Fibroblast of peridontal ligament (primary cell): ENCODE data around the gene KLHL29.

ENCODE experiments used
- DNase-seq: peaks from one replicate; pipeline ENCODE4 v3.0.0-alpha.2; 2010; ENCODE audit errors: extremely low read depth

KLHL29 gene

DNA sequence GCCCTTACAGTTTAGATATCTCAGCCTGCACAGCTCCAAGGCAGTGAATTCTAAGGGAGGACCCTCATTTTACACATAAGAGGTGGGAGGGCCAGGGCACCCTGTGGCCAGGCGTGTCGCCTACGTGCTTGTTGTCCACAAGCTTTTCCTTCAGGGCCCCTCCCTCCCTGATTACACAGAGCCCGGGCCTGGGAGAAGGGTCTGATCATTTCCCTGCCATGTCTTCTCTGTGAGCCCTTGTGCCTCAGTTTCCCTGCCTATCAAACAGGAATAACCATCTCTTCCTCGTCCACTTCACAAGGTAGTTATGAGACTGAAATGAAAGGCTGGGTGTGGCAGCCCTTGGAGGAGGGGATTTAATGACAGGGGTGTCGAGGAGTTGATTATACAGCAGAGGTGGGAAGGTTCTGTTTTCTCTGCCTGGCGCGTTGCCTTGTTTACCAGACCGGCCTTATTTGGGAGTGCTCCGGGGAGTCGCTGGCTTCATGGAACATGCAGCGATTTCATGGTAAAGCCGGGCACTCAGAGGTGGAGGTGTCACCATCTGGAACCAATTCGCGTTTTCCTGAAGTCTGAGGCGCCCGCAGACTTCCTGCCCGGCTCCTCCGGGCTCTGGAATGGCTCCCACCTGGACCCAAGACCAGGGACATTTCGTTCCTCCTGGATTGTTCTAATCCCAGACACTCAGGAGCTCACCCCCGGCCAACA lies 208.9 kb downstream of the KLHL29 start:
- DNase-seq: no peak

- DNase-seq: no peak
Measured at GRCh38 chr2:23594460-23594825, 209.5 kb downstream of the KLHL29 start.

- DNase-seq: no peak
Measured at GRCh38 chr2:23595021-23595420, 210.0 kb downstream of the KLHL29 start.

DNA sequence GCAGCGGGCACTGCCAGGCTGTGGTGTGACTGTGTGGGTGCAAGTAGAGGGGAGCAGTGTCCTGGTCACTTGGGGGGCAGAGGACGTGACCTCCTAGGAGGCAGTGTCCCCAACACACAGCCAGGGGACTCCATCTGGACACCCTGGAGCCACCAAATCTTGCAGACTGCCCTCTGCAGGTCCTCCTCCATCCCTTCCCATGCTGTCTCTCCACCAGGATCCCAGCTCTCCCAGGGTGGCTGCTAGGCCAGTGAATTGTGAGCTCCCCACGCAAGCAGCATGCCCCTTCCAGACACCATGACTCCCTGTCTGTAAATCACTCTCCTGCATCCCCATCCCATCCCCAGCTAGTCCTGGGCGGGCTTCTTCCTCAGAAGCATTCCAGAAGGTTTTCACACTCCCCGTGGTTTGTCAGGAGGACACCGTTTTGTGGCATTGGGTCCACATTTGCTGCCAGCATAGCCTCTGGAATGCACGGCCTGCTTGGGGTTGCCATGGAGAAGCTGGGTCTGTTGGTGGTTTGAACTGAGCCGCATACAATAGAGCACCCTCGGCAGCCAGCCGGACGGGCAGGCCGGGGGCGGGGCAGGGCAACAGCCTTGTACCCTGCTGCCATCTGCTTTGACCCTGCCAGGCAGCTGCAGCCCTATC lies 210.7 kb downstream of the KLHL29 start:
- peak; percentile 62 for DNase-seq

DNA sequence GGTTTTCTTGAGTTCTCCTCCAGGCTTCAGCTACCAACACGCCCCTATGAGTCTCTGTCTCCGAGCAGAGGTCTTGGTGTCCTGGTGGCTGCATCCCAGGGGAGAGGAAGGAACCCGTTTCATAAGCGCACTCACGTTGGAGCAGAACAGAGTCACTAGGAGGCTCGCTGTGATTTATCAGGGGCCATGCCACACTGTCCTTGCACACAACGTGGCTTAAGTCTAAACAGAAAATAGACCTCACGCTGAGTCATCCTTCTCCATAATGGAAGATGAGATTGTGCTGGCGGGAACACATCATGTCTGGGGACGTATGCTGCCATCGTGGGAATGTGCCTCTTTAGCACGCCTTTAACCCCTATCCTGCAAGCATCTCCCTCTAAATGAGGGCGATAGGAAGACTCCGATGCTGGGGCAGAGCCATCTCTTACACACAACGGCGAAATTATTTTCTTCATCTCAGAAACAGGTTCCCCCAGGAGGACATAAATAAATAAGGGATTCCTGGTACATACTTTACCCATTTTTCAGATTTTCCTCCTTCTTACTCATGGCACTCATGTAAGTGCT lies 211.4 kb downstream of the KLHL29 start:
- peak; percentile 43 for DNase-seq

- DNase-seq: no peak
Measured at GRCh38 chr2:23597687-23598086, 212.7 kb downstream of the KLHL29 start.

DNA sequence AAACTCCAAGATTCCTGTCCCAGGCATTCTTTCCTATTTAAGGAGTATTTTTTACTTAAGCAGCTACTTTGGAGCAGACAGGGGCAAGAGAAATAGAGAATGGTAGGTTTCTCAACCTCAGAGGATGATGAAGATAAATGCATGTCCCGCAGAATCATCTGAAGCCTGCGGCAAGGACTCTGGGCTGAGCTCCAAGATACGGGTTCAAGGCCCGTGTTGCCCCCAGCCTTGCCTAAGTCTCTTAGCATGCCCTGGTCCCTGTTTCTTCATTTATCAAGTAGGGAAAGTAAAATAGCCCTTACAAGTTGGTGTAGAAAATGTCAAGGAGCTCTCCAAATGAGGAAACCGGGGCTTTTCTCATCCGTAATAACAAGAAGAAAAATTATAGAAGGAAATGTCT lies 214.0 kb downstream of the KLHL29 start:
- no peak for DNase-seq

- no peak for DNase-seq
Measured at GRCh38 chr2:23599667-23600066, 214.7 kb downstream of the KLHL29 start.

DNA sequence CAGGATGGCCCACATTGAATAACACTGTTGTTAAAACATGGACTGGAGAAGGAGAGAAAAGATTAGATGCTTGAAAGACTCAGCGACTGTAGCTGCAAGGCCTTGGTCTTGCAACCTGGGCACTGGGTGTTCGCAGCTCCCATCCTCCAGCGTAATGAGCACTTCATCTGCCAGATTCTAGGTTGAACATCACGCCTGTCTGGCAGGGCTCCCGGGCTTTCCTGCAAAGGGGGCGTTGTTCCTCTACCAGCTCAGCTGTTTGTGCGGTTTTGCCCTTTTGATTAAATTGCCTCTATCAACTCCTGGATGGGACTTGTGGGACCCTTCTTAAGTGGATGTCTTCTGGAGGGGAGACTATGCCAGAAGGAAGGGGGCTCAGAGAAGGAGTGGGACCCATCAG lies 215.4 kb downstream of the KLHL29 start:
- no peak for DNase-seq

GRCh38 chr2:23601301-23601965 lies 216.5 kb downstream of the KLHL29 start:
- no peak for DNase-seq

DNA sequence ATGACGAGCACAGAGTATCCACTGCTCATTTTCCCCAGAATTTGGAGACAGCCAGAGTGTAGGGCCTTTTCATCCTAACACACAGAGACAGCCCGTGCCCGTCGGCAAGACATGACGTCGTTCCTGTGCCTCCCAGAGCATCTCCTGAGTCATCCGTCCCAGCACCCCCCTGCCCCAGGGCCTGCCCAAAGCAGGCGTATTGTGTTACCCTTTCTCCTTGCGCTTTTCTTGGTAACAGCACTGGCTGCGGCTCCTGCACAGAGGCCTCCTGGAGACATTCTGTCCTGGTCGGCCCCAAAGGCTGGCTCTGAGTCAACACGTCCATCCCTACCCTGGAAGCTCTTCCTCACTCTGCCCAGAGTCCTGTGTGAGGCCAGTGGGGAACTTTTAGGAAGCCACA lies 217.1 kb downstream of the KLHL29 start:
- DNase-seq: peak; percentile 65

- DNase-seq: no peak
Measured at GRCh38 chr2:23603156-23603555, 218.2 kb downstream of the KLHL29 start.

GRCh38 chr2:23603581-23603980 lies 218.6 kb downstream of the KLHL29 start:
- no peak for DNase-seq

DNA sequence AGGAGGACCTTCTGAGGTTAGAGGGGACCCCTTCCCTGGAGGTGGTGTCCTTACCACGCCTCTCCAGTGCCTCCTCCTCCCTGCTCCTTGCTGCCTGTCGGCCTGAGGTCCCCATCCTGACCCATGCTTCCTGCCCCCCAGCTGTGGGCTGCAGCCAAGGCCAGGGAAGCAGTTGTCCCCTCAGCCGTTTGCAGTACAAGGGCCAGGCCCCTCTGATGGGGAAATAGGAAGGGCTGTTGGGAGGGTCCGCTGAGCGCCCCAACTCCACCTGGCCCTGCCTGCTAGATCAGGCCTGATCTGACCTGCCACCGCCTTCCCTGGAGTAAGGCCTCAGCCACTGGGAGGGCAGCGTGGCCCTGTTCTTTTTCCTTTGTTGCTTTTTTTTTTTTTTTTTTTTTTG lies 219.8 kb downstream of the KLHL29 start:
- DNase-seq: no peak

DNA sequence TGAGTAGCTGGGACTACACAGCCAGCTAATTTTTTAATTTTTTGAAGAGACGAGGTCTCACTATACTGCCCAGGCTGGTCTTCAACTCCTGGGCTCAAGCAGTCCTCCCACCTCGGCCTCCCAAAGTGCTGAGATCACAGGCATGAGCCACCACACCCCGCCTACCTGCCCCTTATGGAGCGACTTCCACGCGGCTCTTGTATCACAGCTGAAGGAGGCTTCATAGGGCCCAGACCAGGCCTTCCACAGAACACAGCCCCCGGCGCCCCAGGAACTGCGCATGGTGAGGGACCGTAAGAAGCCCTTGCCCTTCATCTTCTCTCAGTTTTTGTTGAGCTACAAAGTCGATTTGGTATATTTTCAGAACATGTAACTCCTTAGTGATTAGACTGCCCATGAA lies 220.3 kb downstream of the KLHL29 start:
- DNase-seq: no peak

- no peak for DNase-seq
Measured at GRCh38 chr2:23606196-23606595, 221.2 kb downstream of the KLHL29 start.

DNA sequence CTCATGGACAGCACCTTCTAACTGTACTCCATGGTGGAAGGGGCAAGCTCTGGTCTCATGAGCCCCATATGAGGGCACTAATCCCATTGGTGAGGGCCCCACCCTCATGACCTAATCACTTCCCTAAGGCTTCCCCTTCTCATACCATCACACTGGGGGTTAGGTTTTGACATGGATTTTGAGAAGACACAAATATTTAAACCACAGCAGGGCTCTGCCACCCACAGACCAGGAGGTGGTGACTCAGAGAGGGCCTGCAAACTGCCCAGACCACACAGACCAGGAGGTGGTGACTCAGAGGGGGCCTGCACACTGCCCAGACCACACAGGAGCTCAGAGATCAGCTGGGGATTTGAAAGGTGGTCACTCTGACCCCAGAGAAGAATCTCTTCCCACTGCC lies 222.0 kb downstream of the KLHL29 start:
- peak; percentile 44 for DNase-seq

- no peak for DNase-seq
Measured at GRCh38 chr2:23607925-23608324, 222.9 kb downstream of the KLHL29 start.

- no peak for DNase-seq
Measured at GRCh38 chr2:23609254-23609653, 224.3 kb downstream of the KLHL29 start.

DNA sequence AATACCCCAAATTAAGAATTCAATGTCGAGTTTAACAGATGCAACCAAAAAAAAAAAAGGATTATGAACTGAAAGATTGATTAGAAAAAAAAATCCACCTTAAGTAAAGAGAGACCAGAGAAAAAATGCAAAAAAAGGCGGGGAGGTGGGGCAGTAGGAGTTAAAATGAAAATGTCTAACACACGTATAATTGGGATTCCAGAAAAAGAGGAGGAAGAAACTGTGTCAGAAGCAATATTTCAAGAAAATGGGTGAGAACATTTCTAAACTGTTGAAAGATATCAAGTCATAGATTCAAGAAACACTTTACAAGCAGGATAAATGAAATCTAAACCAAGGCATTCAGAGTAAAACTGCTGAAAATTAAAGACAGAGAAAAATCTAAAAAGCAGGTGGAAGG lies 226.9 kb downstream of the KLHL29 start:
- no peak for DNase-seq

DNA sequence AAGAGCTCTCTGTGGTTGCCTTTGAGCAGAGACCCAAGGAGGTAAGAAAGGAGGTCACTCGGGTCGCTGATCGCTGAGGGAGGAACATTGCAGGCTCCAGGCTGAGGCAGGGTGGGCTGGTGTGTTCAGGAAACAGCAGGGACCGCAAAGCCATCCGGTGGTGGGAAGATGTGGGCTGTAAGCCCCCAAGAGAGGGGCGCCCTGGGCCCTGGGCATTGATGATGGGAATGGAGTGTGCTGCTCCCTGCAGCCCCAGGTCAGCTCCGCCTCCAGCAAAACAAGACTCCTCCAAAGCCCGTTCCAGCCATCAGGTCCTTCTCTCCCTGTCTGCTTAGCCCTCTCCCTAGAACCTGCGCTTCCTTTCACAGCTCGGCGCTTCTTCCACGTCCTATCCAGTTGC lies 229.7 kb downstream of the KLHL29 start:
- DNase-seq: no peak

DNA sequence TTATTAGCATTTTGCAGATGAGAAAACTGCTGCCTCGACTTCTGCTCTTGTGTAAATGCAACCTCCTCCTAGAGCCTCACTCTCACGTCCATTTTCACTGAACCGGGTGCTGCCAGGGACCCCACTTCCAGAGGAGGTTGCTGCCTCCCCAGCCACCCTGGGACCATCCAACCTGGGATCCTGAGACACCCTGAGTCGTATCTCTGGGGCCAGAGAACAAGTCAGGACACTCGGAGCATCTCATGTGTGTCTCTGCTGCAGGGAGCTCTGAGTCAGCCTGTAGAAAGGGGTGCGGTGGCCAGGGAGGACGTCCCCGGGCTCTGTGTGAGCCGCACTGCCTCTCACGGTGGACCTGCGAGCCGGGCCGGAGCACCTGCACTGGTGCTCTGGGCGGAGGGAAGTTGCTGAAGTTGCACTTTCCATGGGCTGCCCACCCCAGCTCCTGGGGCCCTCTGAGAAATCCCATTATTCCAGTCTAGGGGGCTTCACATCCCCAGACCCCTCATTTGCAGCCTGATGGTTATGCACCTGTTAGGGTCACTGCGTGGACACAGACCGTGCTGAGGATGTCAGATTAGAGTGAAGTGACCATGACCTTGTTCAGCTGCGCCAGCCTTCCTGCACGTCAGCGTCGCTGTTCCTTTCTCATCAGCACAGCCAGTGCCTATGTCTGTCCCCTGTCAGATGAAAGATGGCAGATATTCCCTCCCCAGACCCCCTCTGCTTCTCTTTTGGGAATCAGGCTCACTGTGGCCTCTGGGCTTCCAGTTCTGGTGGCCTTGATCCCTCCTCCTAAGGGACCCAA lies 230.4 kb downstream of the KLHL29 start:
- DNase-seq: no peak
